ENCODE data around the gene ARIH2. TPM values are rescaled to one million over a fixed set of nuclear protein-coding genes. Genes with fewer than 3 reads are reported as not detected.

ARIH2 gene
- total RNA-seq, 2 experiments from 2014 or later = 96.1 to 99.1 TPM

DNA sequence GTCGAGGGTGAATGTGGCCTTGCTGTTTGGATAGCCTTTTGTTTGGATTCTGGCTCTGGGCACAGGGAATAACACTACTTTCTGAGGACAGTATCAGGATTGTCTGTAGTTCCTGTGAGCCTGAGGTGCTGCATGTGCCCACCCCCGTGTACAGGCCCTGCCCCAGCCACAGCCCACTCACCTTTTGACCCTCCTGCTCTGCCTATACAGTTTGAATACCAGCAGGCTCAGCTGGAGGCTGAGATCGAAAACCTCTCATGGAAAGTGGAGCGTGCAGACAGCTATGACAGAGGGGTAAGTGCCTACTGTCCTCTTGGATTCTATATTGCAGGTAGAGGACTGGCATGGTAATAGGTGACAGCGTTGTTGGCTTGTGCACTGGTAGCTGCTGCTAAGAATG is 64.0 kb downstream of the ARIH2 start:
- peaks cover 23% of the 10 kb centered on the region for H3K36me3 Mint-ChIP-seq (ENCODE audit: low read depth)
- CTCF ChIA-PET = no interaction called here
- intact Hi-C loops (cut with micrococcal nuclease) = no loop called here
- no peak for DNase-seq
- H3K9me3 Mint-ChIP-seq = no peaks in the 10 kb centered on the region
- H3K27me3 Mint-ChIP-seq (ENCODE audit: low read depth) = no peaks in the 10 kb centered on the region
- no peak overlapping the region for H3K4me3 Mint-ChIP-seq
- peaks cover 2% of the 10 kb centered on the region for H3K4me1 Mint-ChIP-seq (ENCODE audit: low read depth)
- H3K27ac Mint-ChIP-seq = no peak overlapping the region

DNA sequence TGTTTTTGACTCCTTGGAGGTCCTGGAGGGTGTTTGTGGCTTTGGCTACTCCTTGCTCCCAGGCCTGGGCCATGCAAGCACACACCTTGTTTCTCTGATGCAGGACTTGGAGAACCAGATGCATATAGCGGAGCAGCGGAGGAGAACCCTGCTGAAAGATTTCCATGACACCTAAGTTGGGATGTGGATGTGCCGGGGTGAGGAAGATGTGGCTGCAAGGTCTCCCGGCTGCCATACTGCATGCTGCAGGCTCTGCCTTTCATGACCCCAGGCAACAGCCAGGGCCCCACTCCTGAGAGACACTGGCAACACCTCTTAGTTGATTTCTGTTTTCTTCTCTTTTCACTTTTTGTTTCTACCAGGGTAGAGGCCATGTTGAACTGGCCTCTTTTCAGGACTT is 64.5 kb downstream of the ARIH2 start:
- no peaks in the 10 kb centered on the region for H3K27me3 Mint-ChIP-seq (ENCODE audit: low read depth)
- CTCF ChIA-PET = no interaction called here
- H3K4me3 Mint-ChIP-seq = no peak overlapping the region
- DNase-seq = no peak
- no peaks in the 10 kb centered on the region for H3K9me3 Mint-ChIP-seq
- peak overlapping the region; percentile 30 for H3K27ac Mint-ChIP-seq
- intact Hi-C loops (cut with micrococcal nuclease) = no loop called here
- H3K4me1 Mint-ChIP-seq (ENCODE audit: low read depth) = peaks cover 5% of the 10 kb centered on the region
- peaks cover 23% of the 10 kb centered on the region for H3K36me3 Mint-ChIP-seq (ENCODE audit: low read depth)

DNA sequence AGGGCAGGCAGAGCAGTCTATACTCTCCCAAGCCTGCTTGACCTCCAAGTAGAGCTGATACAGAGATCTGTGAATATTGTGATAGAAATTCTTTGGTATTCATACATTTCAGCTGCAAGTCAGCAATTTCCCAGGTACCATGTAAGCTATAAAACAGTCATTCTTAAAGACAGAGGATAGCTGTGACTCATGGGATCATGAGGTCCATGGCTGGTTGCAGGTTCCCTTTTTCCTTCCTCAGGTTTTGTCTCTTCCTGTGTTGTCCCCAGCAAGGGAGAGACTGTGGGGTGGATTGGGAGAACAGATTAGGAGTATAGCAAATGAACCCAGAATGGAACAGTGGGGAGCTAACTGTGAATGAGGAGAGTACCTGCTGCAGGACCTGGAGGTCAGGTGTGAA is 66.0 kb downstream of the ARIH2 start:
- no peaks in the 10 kb centered on the region for H3K27me3 Mint-ChIP-seq (ENCODE audit: low read depth)
- H3K36me3 Mint-ChIP-seq (ENCODE audit: low read depth) = peaks cover 18% of the 10 kb centered on the region
- no peaks in the 10 kb centered on the region for H3K9me3 Mint-ChIP-seq
- intact Hi-C loops (cut with micrococcal nuclease) = no loop called here
- peak overlapping the region; percentile 55 for H3K27ac Mint-ChIP-seq
- H3K4me1 Mint-ChIP-seq (ENCODE audit: low read depth) = peaks cover 14% of the 10 kb centered on the region
- no peak overlapping the region for H3K4me3 Mint-ChIP-seq
- no peak for DNase-seq
- CTCF ChIA-PET = interaction anchor here (0.6 to 1.9 kb wide), 2 partner anchors 38 to 52 kb away, joined by 3 to 6 read pairs; partner anchors contain the start of gene NDUFAF3

GRCh38 chr3:48985831-48986376 is 67.3 kb downstream of the ARIH2 start:
- Mint-ChIP-seq H3K36me3 (ENCODE audit: low read depth) (peaks cover 17% of the 10 kb centered on the region), H3K27me3 (ENCODE audit: low read depth) (no peaks in the 10 kb centered on the region), H3K4me3 (no peak overlapping the region), H3K9me3 (no peaks in the 10 kb centered on the region), H3K27ac (peak overlapping the region; percentile 1), H3K4me1 (ENCODE audit: low read depth) (peaks cover 15% of the 10 kb centered on the region)
- CTCF ChIA-PET = interaction anchor here (0.7 to 3.0 kb wide), 5 partner anchors 21 to 254 kb away, joined by 3 to 18 read pairs (median 5); partner anchors contain the start of gene WDR6
- no peak for DNase-seq
- intact Hi-C loops (cut with micrococcal nuclease) = no loop called here

- Mint-ChIP-seq H3K9me3 (no peaks in the 10 kb centered on the region), H3K27ac (peak overlapping the region; percentile 93), H3K27me3 (ENCODE audit: low read depth) (no peaks in the 10 kb centered on the region), H3K4me3 (peak overlapping the region; percentile 94), H3K36me3 (ENCODE audit: low read depth) (peaks cover 9% of the 10 kb centered on the region), H3K4me1 (ENCODE audit: low read depth) (peaks cover 35% of the 10 kb centered on the region)
- no peak for DNase-seq
- CTCF ChIA-PET = interaction anchor here (0.6 to 3.6 kb wide), 9 partner anchors 7 to 460 kb away, joined by 3 to 36 read pairs (median 4); partner anchors contain the start of genes NDUFAF3 and WDR6
- intact Hi-C loops (cut with micrococcal nuclease) = loop anchor here (1.0 to 2.0 kb wide), 4 partner anchors 18 to 288 kb away; partner anchors contain the start of genes ARIH2, C3orf62 and WDR6
Measured at GRCh38 chr3:48989126-48989795, 70.6 kb downstream of the ARIH2 start.

- CTCF ChIA-PET = interaction anchor here (0.6 to 3.6 kb wide), 7 partner anchors 15 to 459 kb away, joined by 3 to 36 read pairs (median 5); partner anchors contain the start of genes NDUFAF3 and WDR6
- Mint-ChIP-seq H3K9me3 (no peaks in the 10 kb centered on the region), H3K36me3 (ENCODE audit: low read depth) (peaks cover 9% of the 10 kb centered on the region), H3K4me3 (peak within 1 kb of the TSS; percentile 94), H3K27me3 (ENCODE audit: low read depth) (no peaks in the 10 kb centered on the region), H3K4me1 (ENCODE audit: low read depth) (peaks cover 36% of the 10 kb centered on the region), H3K27ac (peak within 1 kb of the TSS; percentile 93)
- DNase-seq = peak; percentile 88
- intact Hi-C loops (cut with micrococcal nuclease) = loop anchor here (1.0 to 2.0 kb wide), 4 partner anchors 17 to 287 kb away; partner anchors contain the start of genes ARIH2, C3orf62 and WDR6
Measured at GRCh38 chr3:48989796-48990635, 71.4 kb downstream of the ARIH2 start, which contains the start of gene P4HTM. Gene P4HTM (plus strand): TSS chr3:48990241. CDS start chr3:48990257, 16 bp downstream.

DNA sequence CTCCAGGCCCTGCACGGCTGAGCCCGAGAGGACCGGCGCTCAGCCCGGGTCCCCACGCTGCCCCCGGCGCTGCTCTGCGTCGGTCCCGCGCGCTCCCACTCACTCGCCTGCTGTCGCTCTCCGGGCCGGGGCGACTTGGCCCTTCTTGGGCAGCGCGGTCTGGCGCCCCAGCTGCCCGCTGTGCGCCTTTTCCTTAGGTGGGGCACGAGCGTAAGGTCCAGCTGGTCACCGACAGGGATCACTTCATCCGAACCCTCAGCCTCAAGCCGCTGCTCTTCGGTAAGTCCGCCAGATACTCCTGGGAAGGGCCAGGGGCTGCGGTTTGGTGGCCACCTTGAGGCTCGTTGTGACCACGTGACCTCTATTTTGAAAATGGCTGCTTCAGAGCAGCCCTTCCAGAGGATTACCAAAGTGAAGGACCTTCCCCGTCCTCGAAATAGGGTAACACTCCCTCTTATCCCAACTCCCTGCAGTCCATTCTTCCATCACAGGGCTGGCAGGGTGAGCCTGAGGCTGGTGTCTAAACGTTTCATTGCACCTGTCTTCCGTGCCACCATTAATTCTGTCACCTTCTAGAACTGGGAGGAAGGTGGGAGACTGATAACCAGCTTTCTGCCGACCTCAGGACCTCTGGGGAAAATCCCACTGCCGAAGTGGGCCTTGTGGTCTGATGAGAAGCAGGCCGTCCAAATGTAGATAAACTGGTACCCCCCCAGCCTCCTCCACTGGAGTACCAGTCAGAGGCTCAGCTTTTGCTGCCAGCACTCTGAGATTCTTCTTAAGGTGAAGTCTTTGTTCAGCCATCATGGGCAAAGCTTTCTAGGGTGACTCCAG is 72.2 kb downstream of the ARIH2 start:
- no peaks in the 10 kb centered on the region for H3K9me3 Mint-ChIP-seq
- peaks cover 9% of the 10 kb centered on the region for H3K36me3 Mint-ChIP-seq (ENCODE audit: low read depth)
- H3K4me3 Mint-ChIP-seq = peak overlapping the region; percentile 94
- DNase-seq = peak; percentile 47
- CTCF ChIA-PET = interaction anchor here (1.1 to 3.6 kb wide), 5 partner anchors 16 to 103 kb away, joined by 3 to 36 read pairs (median 9); partner anchors contain the start of genes NDUFAF3, QRICH1 and WDR6
- peak overlapping the region; percentile 93 for H3K27ac Mint-ChIP-seq
- intact Hi-C loops (cut with micrococcal nuclease) = no loop called here
- peaks cover 38% of the 10 kb centered on the region for H3K4me1 Mint-ChIP-seq (ENCODE audit: low read depth)
- H3K27me3 Mint-ChIP-seq (ENCODE audit: low read depth) = no peaks in the 10 kb centered on the region

DNA sequence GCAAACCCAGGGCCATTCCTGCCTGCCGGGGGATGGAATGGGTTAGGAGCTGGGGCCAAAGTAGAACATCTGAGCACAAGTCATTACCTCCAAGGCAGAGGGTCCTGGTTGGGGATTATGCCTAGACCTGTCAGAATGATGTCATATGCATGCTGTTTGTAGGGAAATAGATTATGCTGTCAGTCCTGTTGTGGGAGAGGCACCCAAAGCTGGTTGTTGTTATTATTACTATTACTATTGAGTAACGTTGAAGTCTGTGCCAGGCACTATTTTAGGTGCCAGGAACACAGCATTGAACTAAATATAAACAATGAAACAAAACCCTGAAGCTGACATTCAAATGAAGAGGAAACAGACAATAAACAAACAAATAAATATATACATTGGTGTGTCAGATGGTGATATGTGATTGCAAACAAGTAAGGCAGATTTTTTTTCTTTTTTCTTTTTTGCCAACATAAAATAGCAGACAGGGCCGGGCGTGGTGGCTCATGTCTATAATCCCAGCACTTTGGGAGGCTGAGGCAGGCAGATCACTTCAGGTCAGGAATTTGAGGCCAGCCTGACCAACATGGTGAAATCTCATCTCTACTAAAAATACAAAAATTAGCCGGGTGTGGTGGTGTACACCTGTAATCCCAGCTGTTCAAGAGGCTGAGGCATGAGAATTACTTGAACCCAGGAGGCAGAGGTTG is 73.4 kb downstream of the ARIH2 start:
- Mint-ChIP-seq H3K4me1 (ENCODE audit: low read depth) (peaks cover 36% of the 10 kb centered on the region), H3K4me3 (peak overlapping the region; percentile 94)
- intact Hi-C loops (cut with micrococcal nuclease) = no loop called here

GRCh38 chr3:48993834-48994233 is 75.2 kb downstream of the ARIH2 start:
- CTCF ChIA-PET = no interaction called here
- Mint-ChIP-seq H3K27ac (peak overlapping the region; percentile 53), H3K9me3 (no peaks in the 10 kb centered on the region), H3K4me1 (ENCODE audit: low read depth) (peaks cover 32% of the 10 kb centered on the region), H3K36me3 (ENCODE audit: low read depth) (peaks cover 9% of the 10 kb centered on the region), H3K4me3 (no peak overlapping the region), H3K27me3 (ENCODE audit: low read depth) (no peaks in the 10 kb centered on the region)
- DNase-seq = no peak
- intact Hi-C loops (cut with micrococcal nuclease) = no loop called here

More for the DNA sequence above, 73.4 kb downstream of the ARIH2 start:
- Mint-ChIP-seq H3K9me3 (no peaks in the 10 kb centered on the region), H3K27me3 (ENCODE audit: low read depth) (no peaks in the 10 kb centered on the region), H3K36me3 (ENCODE audit: low read depth) (peaks cover 9% of the 10 kb centered on the region), H3K27ac (peak overlapping the region; percentile 80)
- CTCF ChIA-PET = interaction anchor here (0.6 to 2.2 kb wide), 7 partner anchors 15 to 581 kb away, joined by 3 to 10 read pairs (median 3); partner anchors contain the start of genes NDUFAF3, QRICH1 and WDR6
- DNase-seq = no peak

DNA sequence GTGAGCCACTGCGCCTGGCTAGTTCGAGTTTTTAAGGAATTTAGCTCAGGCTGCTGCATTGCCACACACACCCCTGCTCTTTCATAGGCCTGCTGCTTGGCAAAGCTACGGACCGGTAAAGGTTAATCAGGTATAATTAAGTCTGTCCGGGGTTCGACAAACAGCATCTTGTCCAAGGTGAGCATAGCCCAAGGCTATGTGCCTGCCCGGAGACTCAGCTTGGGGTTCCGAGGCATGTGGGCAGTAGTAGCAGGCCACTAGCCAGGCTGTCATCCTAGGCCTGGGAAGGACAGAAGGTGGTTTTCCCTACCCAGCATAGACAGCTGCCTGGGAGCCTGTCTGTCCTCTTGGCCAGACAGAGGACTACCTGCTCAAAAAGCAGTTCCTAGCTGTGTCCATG is 78.0 kb downstream of the ARIH2 start:
- no peak for DNase-seq
- Mint-ChIP-seq H3K27me3 (ENCODE audit: low read depth) (no peaks in the 10 kb centered on the region), H3K27ac (no peak overlapping the region), H3K4me1 (ENCODE audit: low read depth) (peaks cover 16% of the 10 kb centered on the region), H3K9me3 (no peaks in the 10 kb centered on the region), H3K36me3 (ENCODE audit: low read depth) (peaks cover 5% of the 10 kb centered on the region), H3K4me3 (no peak overlapping the region)
- intact Hi-C loops (cut with micrococcal nuclease) = no loop called here
- CTCF ChIA-PET = interaction anchor here (0.6 to 1.1 kb wide), 2 partner anchors 8 to 12 kb away, joined by 3 to 4 read pairs; no protein-coding TSS in a partner anchor
